ENCODE data around the gene ZNF513.
"Not testable (repeated sequence)": the region's sequence is repeated elsewhere in the genome, so short reads cannot be mapped to it uniquely, and the experiment has no call there.

Gene ZNF513

GRCh38 chr2:27380626-27381545 is at the start of gene ZNF513:
Gene ZNF513 (minus strand): TSS chr2:27380734. CDS start chr2:27380526, 208 bp downstream.
- peak; percentile 91 for DNase-seq (ENCODE audit: low read depth)

GRCh38 chr2:27428978-27429541 is 48.5 kb upstream of the ZNF513 start:
- DNase-seq (ENCODE audit: low read depth), result peak; percentile 86

- DNase-seq (ENCODE audit: low read depth), result peak; percentile 91
These were observed 47.9 kb upstream of the ZNF513 start, which contains the start of gene NRBP1 for GRCh38 chr2:27428213-27428977. Gene NRBP1 (plus strand): TSS chr2:27428631. CDS start chr2:27433274, 4,643 bp downstream.

- no peak for DNase-seq (ENCODE audit: low read depth)
These were observed 47.3 kb upstream of the ZNF513 start for GRCh38 chr2:27427863-27428212.

DNA sequence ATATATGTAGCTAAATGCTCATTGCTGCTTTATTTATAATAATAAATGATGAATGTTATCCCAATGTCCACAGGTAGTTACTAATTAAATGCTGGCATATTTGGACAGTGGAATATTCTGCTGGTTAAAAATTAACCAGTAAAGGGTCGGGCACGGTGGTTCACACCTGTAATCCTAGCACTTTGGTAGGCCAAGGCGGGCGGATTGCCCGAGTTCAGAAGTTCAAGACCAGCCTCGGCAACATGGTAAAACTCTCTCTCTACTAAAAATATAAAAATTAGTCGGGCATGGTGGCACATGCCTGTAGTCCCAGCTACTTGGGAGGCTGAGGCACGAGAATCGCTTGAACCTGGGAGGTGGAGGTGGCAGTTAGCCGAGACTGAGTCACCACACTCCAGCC is 44.5 kb upstream of the ZNF513 start:
- DNase-seq (ENCODE audit: low read depth), result not testable (repeated sequence)

GRCh38 chr2:27422958-27423357 is 42.4 kb upstream of the ZNF513 start:
- DNase-seq (ENCODE audit: low read depth), result no peak

- no peak for DNase-seq (ENCODE audit: low read depth)
These were observed 41.2 kb upstream of the ZNF513 start for GRCh38 chr2:27421660-27422250.

GRCh38 chr2:27420996-27421395 is 40.5 kb upstream of the ZNF513 start:
- DNase-seq (ENCODE audit: low read depth), result no peak

DNA sequence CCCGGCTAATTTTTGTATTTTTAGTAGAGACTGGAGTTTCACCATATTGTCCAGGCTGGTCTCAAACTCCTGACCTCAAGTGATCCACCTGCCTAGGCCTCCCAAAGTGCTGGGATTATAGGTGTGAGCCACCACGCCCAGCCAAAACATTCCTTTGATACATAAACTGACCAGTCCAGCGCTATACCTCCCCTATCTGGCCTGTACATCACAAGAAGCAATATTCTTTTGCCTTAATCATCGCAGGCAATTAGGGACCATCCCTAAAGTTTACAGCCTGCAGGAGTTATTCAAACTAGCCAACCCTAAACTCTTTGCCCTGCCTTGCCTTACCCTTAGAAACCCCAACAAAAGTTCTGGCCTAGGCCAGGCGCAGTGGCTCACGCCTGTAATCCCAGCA is 35.6 kb upstream of the ZNF513 start:
- DNase-seq (ENCODE audit: low read depth), result no peak

DNA sequence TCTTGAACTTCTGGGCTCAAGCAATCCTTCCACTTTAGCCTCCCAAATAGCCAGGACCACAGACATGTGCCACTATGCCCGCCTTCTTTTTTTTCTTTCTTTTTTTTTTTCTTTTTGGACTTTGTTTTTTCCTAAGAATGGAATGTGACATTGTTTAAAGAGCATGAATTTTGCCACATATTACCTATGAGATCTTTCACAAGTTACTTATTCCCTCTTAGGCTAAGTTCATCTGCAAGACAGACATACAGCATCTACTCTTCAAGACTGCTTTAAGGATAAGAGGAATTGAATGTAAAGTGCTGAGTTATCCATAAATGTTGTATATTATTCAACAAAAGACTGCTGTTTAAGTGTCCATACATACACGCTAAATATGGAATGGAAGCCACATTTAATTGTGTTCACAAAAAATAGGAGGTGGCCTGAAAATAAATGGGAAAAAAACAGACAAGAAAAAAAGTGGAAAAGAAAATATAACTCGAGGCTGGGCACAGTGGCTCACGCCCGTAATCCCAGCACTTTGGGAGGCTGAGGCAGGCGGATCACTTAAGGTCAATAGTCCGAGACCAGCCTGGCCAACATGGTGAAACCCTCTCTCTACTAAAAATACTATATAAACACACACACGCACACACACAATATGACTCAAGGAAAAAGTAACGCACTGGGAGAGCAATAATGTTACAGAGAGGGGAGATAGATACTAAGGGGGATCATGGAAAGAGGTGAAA is 32.1 kb upstream of the ZNF513 start:
- DNase-seq (ENCODE audit: low read depth), result no peak

DNA sequence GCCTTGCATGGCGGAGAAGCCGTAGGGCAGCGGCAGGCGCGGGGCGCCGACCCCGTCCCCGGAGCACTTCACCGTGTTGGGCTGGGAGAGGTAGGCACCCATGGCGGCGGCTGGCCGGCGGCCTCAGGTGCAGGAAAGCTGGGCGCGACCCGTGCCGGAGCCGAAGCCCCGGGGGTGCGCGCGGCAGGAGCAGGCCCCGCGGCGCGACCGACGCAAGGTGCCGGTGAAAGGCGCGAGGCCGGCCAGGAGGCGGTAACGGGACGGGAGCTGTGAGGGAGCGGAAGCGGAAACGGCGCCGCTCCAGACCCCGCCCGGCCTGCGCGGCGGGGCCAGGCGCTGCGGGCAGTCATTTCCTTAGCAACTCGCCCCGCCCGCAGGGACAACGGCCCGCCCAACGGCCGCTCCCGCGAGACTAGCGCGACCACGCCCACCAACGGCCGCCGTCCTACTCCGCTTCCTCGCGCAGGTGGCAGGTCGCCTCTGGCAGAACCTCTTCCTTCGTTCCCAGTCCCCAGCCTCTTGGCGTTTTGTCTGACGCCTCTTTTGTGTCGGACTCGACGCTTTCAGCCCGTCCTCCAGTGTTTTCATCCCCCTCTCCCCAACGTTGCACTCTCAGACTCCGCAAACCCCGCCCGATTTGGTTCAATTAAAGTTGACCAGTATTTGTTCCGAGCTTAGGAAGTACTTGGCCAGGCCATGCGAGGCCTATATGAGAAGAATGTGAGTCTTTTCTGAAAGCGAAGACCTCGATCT is 29.0 kb upstream of the ZNF513 start, which contains the start of gene PPM1G:
TSS of gene PPM1G (minus strand) at position 271 of the 753 bp plus-strand sequence. CDS start at position 102, 169 bp downstream.
- peak; percentile 94 for DNase-seq (ENCODE audit: low read depth)

GRCh38 chr2:27408601-27409320 is 28.2 kb upstream of the ZNF513 start:
- peak; percentile 55 for DNase-seq (ENCODE audit: low read depth)

DNA sequence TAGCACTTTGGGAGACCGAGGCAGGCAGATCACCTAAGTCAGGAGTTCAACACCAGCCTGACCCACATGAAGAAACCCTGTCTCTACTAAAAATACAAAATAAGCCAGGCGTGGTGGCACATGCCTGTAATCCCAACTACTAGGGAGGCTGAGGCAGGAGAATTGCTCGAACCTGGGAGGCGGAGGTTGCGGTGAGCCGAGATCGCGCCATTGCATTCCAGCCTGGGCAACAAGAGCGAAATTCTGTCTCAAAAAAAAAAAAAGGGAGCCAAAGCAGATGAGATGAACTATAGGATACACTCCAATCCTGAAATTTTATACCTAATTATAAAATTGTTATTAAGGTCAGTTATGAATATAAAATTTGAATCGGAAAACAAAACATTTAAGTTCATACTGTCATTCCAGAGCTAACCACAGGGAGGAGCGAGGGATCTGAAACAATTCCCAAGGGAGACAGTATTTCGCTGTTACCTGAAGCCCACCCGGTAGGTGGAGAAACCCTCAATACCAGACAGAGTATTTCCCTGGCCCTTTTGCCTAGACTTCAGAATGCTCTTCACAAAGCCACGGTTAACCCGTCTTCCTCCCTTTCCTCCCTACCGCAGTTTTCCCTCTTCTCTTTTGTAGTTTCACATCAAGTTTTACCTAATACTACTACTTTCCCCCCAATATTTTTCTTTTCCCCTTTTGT is 27.4 kb upstream of the ZNF513 start:
- peak; percentile 79 for DNase-seq (ENCODE audit: low read depth)

DNA sequence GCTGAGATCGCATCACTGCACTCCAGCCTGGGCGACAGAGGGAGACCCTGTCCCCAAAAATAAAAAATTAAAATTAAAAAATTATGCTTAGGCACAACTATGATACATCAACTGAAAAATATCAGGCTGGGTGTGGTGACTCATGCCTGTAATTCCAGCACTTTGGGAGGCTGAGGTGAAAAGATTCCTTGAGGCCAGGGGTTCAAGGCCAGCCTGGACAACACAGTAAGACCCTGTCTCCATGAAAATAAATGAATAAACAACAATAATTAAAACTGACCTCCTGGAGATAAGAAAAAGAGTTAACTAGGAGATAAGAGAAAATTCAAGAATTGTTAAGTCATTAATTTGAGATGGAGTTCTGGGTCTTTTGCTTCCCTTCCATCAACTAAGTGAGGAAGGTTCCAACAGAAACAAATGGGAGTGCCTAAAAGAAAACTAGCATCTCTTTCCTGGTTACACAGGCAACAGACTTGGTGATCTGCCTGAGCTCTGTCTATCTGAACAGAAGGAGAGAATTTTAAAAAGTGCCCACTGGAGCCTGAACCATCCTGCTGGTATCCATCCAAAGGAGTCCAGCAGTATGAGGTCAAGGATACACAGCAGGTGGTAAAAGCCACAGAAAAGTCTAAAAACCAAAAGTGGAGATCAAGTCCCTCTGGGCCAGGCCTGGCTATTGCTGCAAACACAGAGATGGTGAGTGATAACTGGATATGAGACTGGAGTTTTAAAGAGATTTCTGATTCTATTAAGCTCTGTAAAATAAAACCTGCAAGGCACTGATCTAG is 20.0 kb upstream of the ZNF513 start:
- DNase-seq (ENCODE audit: low read depth), result no peak

DNA sequence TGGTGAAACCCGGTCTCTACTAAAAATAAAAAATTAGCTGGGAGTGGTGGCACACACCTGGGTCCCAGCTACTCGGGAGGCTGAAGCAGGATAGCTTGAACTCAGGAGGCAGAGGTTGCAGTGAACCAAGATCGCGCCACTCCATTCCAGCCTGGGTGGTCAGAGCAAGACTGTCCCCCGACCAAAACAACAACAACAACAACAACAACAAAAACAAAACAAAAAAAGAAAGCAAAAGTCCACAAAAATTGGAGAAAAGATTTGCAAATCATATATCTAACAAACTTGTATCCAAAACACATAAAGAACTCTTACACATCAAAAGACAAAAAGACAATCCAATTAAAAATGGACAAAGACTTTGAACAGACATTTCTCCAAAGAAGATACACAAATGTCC is 18.4 kb upstream of the ZNF513 start:
- DNase-seq (ENCODE audit: low read depth), result no peak

GRCh38 chr2:27393225-27393624 is 12.7 kb upstream of the ZNF513 start:
- no peak for DNase-seq (ENCODE audit: low read depth)

DNA sequence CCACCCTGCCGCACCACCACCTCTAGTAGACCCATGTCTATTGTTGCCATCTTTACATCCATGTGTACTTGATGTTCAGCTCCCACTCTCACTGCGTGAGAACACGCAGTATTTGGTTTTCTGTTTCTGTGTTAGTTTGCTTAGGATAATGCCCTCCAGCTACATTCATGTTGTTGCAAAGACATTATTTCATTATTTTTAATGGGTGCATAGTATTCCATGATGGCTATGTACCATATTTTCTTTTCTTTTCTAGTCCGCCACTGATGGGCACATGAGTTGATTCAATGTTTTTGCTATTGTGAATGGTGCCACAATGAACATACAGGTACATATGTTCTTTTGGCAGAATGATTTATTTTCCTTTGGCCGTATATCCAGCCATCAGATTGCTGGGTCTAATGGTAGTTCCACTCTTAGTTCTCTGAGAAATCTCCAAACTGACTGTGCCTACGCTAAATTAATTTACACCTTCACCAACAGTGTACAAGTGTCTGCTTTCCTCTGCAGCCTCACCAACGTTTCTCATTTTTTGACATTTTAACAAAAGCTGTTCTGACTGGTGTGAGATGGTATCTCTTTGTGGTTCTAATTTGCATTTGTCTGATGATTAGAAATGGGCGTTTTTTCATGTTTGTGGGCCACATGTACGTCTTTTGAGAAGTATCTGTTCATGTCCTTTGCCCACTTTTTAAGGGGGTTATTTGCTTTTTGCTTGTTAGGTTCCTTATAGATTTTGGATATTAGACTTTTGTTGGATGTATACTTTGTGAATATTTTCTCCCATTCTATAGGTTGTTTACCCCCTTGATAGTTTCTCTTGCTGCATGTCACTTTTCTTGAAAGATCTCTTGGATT is 10.5 kb upstream of the ZNF513 start:
- DNase-seq (ENCODE audit: low read depth), result no peak

All from ELR (cell line).